GM18499 (cell line): ENCODE results near the gene MAP4K5.

ENCODE experiments used
- ATAC-seq: cut with Tn5 transposase; IDR thresholded peaks from one replicate; pipeline ENCODE4 v1.9.1; 2021; ENCODE audit warnings: moderate number of reproducible peaks; ENCODE audit not compliant: insufficient read depth, unreplicated experiment

The MAP4K5 gene

GRCh38 chr14:50407111-50407812 lies 125.1 kb downstream of the MAP4K5 start:
- ATAC-seq: no peak

- ATAC-seq: no peak
Measured at GRCh38 chr14:50403419-50403818, 128.9 kb downstream of the MAP4K5 start.

- no peak for ATAC-seq
Measured at GRCh38 chr14:50402965-50403364, 129.4 kb downstream of the MAP4K5 start.

- ATAC-seq: no peak
Measured at GRCh38 chr14:50400461-50400860, 131.9 kb downstream of the MAP4K5 start.

GRCh38 chr14:50399251-50400032 lies 132.9 kb downstream of the MAP4K5 start:
- ATAC-seq: no peak

GRCh38 chr14:50398189-50398580 lies 134.2 kb downstream of the MAP4K5 start:
- no peak for ATAC-seq

- no peak for ATAC-seq
Measured at GRCh38 chr14:50397390-50398188, 134.8 kb downstream of the MAP4K5 start.

GRCh38 chr14:50396631-50397389 lies 135.6 kb downstream of the MAP4K5 start, which contains the start of gene CDKL1:
Gene CDKL1 (minus strand): TSS chr14:50396881. CDS start chr14:50395868, 1,013 bp downstream.
- ATAC-seq: no peak

GRCh38 chr14:50395448-50395847 lies 136.9 kb downstream of the MAP4K5 start:
- no peak for ATAC-seq

GRCh38 chr14:50394713-50395112 lies 137.7 kb downstream of the MAP4K5 start:
- ATAC-seq: no peak

GRCh38 chr14:50389668-50390441 lies 142.5 kb downstream of the MAP4K5 start:
- ATAC-seq: no peak

- no peak for ATAC-seq
Measured at GRCh38 chr14:50388256-50388931, 144.0 kb downstream of the MAP4K5 start.

- ATAC-seq: no peak
Measured at GRCh38 chr14:50387548-50387947, 144.8 kb downstream of the MAP4K5 start.

- no peak for ATAC-seq
Measured at GRCh38 chr14:50383618-50384225, 148.6 kb downstream of the MAP4K5 start.

GRCh38 chr14:50381823-50382287 lies 150.5 kb downstream of the MAP4K5 start:
- ATAC-seq: no peak

GRCh38 chr14:50381008-50381407 lies 151.4 kb downstream of the MAP4K5 start:
- no peak for ATAC-seq

- ATAC-seq: no peak
Measured at GRCh38 chr14:50380455-50380854, 151.9 kb downstream of the MAP4K5 start.

- ATAC-seq: no peak
Measured at GRCh38 chr14:50379563-50379962, 152.8 kb downstream of the MAP4K5 start.
